Measurements from ENCODE around the gene RALGAPA2.

The RALGAPA2 gene

DNA sequence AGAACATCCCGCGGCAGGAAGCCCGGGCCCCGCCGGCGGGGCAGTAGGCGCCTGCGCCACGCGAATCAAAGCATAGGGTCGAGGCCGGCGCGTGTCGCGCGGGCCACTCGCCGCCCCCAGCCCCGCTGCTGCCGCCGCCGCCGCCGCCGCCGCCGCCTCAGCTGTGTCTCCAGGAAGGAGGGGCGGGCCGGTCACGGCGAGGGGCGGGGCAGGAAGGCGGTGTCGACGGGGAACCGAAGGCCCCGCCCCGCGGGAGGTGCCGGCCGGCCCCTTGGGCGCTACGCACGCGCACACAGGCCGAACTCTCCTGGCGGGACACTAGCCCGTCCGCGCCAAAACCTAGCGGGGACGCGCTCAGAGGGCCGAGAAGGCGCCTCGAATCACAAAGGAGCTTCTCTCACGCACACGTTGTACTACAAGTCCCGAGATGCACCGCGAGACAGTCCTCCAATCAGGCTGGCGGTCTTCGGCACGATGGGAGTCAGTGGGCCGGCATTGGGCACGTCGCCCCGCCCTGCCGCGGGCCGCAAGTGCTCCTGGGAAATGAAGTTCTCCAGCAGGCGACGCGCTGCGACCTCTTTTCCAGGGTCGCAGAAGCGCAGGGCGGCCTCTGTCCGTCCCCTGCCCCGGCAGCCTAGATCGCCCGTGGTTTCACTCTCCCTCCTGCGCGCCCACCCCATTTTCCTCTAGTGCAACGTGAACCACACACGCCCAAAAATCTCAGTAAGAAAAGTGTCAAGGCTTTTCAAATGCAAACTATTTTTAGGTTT, at the start of gene RALGAPA2:
Gene RALGAPA2 (minus strand): TSS at position 171 of the 770 bp plus-strand sequence. CDS start 164 bp downstream, at position 7.
- Histone ChIP-seq H3K4me2 (ENCODE audit: low read length) (peak within 1 kb of the TSS; percentile 62), H3K9ac (ENCODE audit: low read length) (peak within 1 kb of the TSS; percentile 40), H3K4me1 (ENCODE audit: insufficient read depth, low read length, severe bottlenecking) (peaks cover 22% of the 10 kb centered on the region), H3K79me2 (ENCODE audit: insufficient read depth, low read length) (no peaks in the 10 kb centered on the region), H3K27me3 (ENCODE audit: insufficient read depth, low read length) (no peaks in the 10 kb centered on the region), H4K20me1 (ENCODE audit: insufficient read depth, low read length) (no peaks in the 10 kb centered on the region), H3K27ac (ENCODE audit: low read depth, low read length, poor library complexity, severe bottlenecking) (peak within 1 kb of the TSS; percentile 34), H2AFZ (ENCODE audit: low read length) (peak within 1 kb of the TSS; percentile 57), H3K4me3 (ENCODE audit: low read depth, low read length, poor library complexity, severe bottlenecking) (peak within 1 kb of the TSS; percentile 76), H3K9me3 (ENCODE audit: low read length) (no peaks in the 10 kb centered on the region), H3K36me3 (ENCODE audit: insufficient read depth, low read length) (no peaks in the 10 kb centered on the region; the same call in 1 of the 2 replicates), H3K9me2 (ENCODE audit: low read depth, low read length) (no peaks in the 10 kb centered on the region), H3F3A (ENCODE audit: insufficient read depth, low read length) (no peaks in the 10 kb centered on the region)
- TF ChIP-seq, protein P1, sequence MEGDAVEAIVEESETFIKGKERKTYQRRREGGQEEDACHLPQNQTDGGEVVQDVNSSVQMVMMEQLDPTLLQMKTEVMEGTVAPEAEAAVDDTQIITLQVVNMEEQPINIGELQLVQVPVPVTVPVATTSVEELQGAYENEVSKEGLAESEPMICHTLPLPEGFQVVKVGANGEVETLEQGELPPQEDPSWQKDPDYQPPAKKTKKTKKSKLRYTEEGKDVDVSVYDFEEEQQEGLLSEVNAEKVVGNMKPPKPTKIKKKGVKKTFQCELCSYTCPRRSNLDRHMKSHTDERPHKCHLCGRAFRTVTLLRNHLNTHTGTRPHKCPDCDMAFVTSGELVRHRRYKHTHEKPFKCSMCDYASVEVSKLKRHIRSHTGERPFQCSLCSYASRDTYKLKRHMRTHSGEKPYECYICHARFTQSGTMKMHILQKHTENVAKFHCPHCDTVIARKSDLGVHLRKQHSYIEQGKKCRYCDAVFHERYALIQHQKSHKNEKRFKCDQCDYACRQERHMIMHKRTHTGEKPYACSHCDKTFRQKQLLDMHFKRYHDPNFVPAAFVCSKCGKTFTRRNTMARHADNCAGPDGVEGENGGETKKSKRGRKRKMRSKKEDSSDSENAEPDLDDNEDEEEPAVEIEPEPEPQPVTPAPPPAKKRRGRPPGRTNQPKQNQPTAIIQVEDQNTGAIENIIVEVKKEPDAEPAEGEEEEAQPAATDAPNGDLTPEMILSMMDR (IDR thresholded peaks at IDR 0.05; ENCODE audit: low read length), result no peak
- TF ChIP-seq EZH2 (IDR thresholded peaks at IDR 0.05; ENCODE audit: borderline replicate concordance, low read length), result no peak

- H2AFZ ChIP-seq (ENCODE audit: low read length), result no peak overlapping the region
- no peaks in the 10 kb centered on the region for H3K9me2 ChIP-seq (ENCODE audit: low read depth, low read length)
- H3K79me2 ChIP-seq (ENCODE audit: insufficient read depth, low read length), result no peaks in the 10 kb centered on the region
- H3K9me3 ChIP-seq (ENCODE audit: low read length), result no peaks in the 10 kb centered on the region
- no peak overlapping the region for H3K27ac ChIP-seq (ENCODE audit: low read depth, low read length, poor library complexity, severe bottlenecking)
- TF ChIP-seq, protein P1 (IDR thresholded peaks at IDR 0.05; ENCODE audit: low read length), result no peak
- TF ChIP-seq EZH2 (IDR thresholded peaks at IDR 0.05; ENCODE audit: borderline replicate concordance, low read length), result no peak
- no peaks in the 10 kb centered on the region for H4K20me1 ChIP-seq (ENCODE audit: insufficient read depth, low read length)
- no peaks in the 10 kb centered on the region for H3K27me3 ChIP-seq (ENCODE audit: insufficient read depth, low read length)
- no peak overlapping the region for H3K9ac ChIP-seq (ENCODE audit: low read length)
- H3K4me3 ChIP-seq (ENCODE audit: low read depth, low read length, poor library complexity, severe bottlenecking), result no peak overlapping the region
- no peaks in the 10 kb centered on the region for H3K4me1 ChIP-seq (ENCODE audit: insufficient read depth, low read length, severe bottlenecking)
- no peak overlapping the region for H3K4me2 ChIP-seq (ENCODE audit: low read length)
- no peaks in the 10 kb centered on the region for H3F3A ChIP-seq (ENCODE audit: insufficient read depth, low read length)
- no peaks in the 10 kb centered on the region for H3K36me3 ChIP-seq (ENCODE audit: insufficient read depth, low read length)
These were observed 48.9 kb upstream of the RALGAPA2 start for GRCh38 chr20:20761301-20761700.

DNA sequence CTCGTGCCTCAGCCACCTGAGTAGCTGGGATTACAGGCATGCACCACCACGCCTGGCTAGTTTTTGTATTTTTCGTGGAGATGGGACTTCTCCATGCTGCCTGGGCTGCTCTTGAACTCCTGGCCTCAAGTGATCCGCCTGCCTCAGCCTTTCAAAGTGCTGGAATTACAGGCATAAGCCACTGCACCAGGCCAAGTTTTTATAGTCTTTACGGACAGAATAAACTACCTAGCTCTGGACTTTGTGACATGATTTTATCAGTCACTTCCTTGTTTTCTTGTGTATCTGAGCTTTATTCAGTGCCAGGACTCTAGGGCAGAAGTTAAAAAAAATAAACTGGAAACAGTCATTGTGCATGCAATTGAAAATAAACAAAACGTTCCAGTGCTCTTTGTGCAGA, 46.7 kb upstream of the RALGAPA2 start:
- Histone ChIP-seq H3F3A (ENCODE audit: insufficient read depth, low read length) (no peaks in the 10 kb centered on the region), H3K4me2 (ENCODE audit: low read length) (no peak overlapping the region), H3K27me3 (ENCODE audit: insufficient read depth, low read length) (no peaks in the 10 kb centered on the region), H3K27ac (ENCODE audit: low read depth, low read length, poor library complexity, severe bottlenecking) (no peak overlapping the region), H3K9me3 (ENCODE audit: low read length) (no peaks in the 10 kb centered on the region), H3K4me3 (ENCODE audit: low read depth, low read length, poor library complexity, severe bottlenecking) (no peak overlapping the region), H3K9me2 (ENCODE audit: low read depth, low read length) (no peaks in the 10 kb centered on the region), H3K36me3 (ENCODE audit: insufficient read depth, low read length) (no peaks in the 10 kb centered on the region), H4K20me1 (ENCODE audit: insufficient read depth, low read length) (no peaks in the 10 kb centered on the region), H3K79me2 (ENCODE audit: insufficient read depth, low read length) (no peaks in the 10 kb centered on the region), H2AFZ (ENCODE audit: low read length) (no peak overlapping the region), H3K4me1 (ENCODE audit: insufficient read depth, low read length, severe bottlenecking) (no peaks in the 10 kb centered on the region), H3K9ac (ENCODE audit: low read length) (no peak overlapping the region)
- TF ChIP-seq, protein P1 (IDR thresholded peaks at IDR 0.05; ENCODE audit: low read length), result no peak
- TF ChIP-seq EZH2 (IDR thresholded peaks at IDR 0.05; ENCODE audit: borderline replicate concordance, low read length), result no peak

All from OCI-LY1 (cell line).